K562 (cell line): Measurements from ENCODE around the gene PCF11.

Source experiments
- GABPA ChIP-seq: fragments of 200-800 bp; sonication (Bioruptor generic); conservative IDR thresholded peaks from 2 replicates; pipeline ENCODE4 v1.6.1; 2016; ENCODE audit warnings: low read depth, missing genetic modification characterization, missing compliant biosample characterization
- SP1 ChIP-seq: sonication (generic); formaldehyde crosslinking; IDR thresholded peaks from 2 replicates; pipeline ENCODE4 v1.8.1; 2022; ENCODE audit warnings: mild to moderate bottlenecking, missing genetic modification reagents
- ZFP36 ChIP-seq: fragments of 150-350 bp; IDR thresholded peaks from 2 replicates; pipeline ENCODE4 v1.6.1; 2018; ENCODE audit warnings: low read length, low read depth; ENCODE audit not compliant: partially characterized antibody
- ZNF77 ChIP-seq: fragments of 250-450 bp; sonication (Bioruptor Pico); IDR thresholded peaks from 2 replicates; pipeline ENCODE4 v1.5.0; 2020
- TF ChIP-seq, protein P1 (sequence below): fragments of 250-450 bp; sonication (Bioruptor Pico); IDR thresholded peaks from 2 replicates; pipeline ENCODE4 v1.8.0; 2021; ENCODE audit warnings: borderline replicate concordance, mild to moderate bottlenecking, moderate library complexity; ENCODE audit not compliant: poor library complexity, severe bottlenecking
- TF ChIP-seq, protein P2 (sequence below): fragments of 450-650 bp; IDR thresholded peaks from 2 replicates; pipeline ENCODE4 v1.6.1; 2017; ENCODE audit warnings: mild to moderate bottlenecking, moderate library complexity
- TF ChIP-seq, protein P3 (sequence below): fragments of 450-650 bp; formaldehyde crosslinking; IDR thresholded peaks from 2 replicates; pipeline ENCODE4 v1.4.0; 2020; ENCODE audit warnings: mild to moderate bottlenecking, moderate library complexity
- TF ChIP-seq, protein P4 (sequence below): sonication (generic); formaldehyde crosslinking; IDR thresholded peaks from 2 replicates; pipeline ENCODE4 v1.8.0; 2022; ENCODE audit warnings: mild to moderate bottlenecking, missing genetic modification reagents
- TF ChIP-seq, protein P5 (sequence below): sonication (generic); formaldehyde crosslinking; IDR thresholded peaks from 2 replicates; pipeline ENCODE4 v1.8.0; 2022; ENCODE audit warnings: mild to moderate bottlenecking, missing genetic modification reagents, borderline replicate concordance

DNA sequence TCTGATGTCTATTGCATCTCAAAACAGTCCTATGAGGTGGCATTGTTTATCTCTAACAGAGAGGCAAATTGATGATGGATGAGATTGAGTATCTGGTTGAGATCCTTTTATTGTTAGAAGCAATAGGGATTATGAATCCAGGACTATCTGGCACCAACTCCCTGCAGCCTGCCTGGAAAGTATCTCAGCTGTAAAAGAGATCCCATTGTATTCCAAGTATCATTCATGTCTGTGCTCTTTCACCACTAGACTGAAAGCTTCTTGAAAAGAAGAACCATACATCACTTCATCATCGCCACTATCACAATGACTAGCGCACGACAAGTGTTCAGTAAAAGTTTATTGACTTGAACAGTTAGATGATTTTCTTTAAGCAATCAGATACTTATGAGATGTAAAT lies 41.9 kb upstream of the PCF11 start:
- no peak for TF ChIP-seq ZNF77 (CRISPR knock-in tag)
- no peak for TF ChIP-seq SP1 (CRISPR knock-in tag)
- TF ChIP-seq, protein P1, sequence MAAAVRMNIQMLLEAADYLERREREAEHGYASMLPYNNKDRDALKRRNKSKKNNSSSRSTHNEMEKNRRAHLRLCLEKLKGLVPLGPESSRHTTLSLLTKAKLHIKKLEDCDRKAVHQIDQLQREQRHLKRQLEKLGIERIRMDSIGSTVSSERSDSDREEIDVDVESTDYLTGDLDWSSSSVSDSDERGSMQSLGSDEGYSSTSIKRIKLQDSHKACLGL (CRISPR knock-in tag), result no peak
- TF ChIP-seq ZFP36, result no peak
- TF ChIP-seq, protein P2, sequence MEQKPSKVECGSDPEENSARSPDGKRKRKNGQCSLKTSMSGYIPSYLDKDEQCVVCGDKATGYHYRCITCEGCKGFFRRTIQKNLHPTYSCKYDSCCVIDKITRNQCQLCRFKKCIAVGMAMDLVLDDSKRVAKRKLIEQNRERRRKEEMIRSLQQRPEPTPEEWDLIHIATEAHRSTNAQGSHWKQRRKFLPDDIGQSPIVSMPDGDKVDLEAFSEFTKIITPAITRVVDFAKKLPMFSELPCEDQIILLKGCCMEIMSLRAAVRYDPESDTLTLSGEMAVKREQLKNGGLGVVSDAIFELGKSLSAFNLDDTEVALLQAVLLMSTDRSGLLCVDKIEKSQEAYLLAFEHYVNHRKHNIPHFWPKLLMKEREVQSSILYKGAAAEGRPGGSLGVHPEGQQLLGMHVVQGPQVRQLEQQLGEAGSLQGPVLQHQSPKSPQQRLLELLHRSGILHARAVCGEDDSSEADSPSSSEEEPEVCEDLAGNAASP, result no peak
- TF ChIP-seq, protein P3, sequence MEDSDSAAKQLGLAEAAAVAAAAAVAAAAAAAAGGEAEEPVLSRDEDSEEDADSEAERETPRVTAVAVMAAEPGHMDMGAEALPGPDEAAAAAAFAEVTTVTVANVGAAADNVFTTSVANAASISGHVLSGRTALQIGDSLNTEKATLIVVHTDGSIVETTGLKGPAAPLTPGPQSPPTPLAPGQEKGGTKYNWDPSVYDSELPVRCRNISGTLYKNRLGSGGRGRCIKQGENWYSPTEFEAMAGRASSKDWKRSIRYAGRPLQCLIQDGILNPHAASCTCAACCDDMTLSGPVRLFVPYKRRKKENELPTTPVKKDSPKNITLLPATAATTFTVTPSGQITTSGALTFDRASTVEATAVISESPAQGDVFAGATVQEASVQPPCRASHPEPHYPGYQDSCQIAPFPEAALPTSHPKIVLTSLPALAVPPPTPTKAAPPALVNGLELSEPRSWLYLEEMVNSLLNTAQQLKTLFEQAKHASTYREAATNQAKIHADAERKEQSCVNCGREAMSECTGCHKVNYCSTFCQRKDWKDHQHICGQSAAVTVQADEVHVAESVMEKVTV (CRISPR knock-in tag), result no peak
- TF ChIP-seq GABPA (tag), result no peak
- TF ChIP-seq, protein P4, sequence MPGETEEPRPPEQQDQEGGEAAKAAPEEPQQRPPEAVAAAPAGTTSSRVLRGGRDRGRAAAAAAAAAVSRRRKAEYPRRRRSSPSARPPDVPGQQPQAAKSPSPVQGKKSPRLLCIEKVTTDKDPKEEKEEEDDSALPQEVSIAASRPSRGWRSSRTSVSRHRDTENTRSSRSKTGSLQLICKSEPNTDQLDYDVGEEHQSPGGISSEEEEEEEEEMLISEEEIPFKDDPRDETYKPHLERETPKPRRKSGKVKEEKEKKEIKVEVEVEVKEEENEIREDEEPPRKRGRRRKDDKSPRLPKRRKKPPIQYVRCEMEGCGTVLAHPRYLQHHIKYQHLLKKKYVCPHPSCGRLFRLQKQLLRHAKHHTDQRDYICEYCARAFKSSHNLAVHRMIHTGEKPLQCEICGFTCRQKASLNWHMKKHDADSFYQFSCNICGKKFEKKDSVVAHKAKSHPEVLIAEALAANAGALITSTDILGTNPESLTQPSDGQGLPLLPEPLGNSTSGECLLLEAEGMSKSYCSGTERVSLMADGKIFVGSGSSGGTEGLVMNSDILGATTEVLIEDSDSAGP (CRISPR knock-in tag), result no peak
- TF ChIP-seq, protein P5, sequence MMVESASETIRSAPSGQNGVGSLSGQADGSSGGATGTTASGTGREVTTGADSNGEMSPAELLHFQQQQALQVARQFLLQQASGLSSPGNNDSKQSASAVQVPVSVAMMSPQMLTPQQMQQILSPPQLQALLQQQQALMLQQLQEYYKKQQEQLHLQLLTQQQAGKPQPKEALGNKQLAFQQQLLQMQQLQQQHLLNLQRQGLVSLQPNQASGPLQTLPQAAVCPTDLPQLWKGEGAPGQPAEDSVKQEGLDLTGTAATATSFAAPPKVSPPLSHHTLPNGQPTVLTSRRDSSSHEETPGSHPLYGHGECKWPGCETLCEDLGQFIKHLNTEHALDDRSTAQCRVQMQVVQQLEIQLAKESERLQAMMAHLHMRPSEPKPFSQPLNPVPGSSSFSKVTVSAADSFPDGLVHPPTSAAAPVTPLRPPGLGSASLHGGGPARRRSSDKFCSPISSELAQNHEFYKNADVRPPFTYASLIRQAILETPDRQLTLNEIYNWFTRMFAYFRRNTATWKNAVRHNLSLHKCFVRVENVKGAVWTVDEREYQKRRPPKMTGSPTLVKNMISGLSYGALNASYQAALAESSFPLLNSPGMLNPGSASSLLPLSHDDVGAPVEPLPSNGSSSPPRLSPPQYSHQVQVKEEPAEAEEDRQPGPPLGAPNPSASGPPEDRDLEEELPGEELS (CRISPR knock-in tag), result no peak
